Jurkat, Clone E6-1 (cell line): ENCODE measurements around the gene STARD10.
A peak's percentile ranks its signal among the peaks of the same experiment; 100 is the strongest.

ENCODE experiments used
- DNase-seq: peaks from one replicate; pipeline ENCODE4 v3.0.0-alpha.2; 2011; ENCODE audit warnings: low read depth, low spot score
- H3K4me3 ChIP-seq: 2 replicates; pipeline ENCODE4 v1.5.1; 2011; ENCODE audit warnings: mild to moderate bottlenecking, low read length, control low read depth, moderate library complexity

The STARD10 gene

DNA sequence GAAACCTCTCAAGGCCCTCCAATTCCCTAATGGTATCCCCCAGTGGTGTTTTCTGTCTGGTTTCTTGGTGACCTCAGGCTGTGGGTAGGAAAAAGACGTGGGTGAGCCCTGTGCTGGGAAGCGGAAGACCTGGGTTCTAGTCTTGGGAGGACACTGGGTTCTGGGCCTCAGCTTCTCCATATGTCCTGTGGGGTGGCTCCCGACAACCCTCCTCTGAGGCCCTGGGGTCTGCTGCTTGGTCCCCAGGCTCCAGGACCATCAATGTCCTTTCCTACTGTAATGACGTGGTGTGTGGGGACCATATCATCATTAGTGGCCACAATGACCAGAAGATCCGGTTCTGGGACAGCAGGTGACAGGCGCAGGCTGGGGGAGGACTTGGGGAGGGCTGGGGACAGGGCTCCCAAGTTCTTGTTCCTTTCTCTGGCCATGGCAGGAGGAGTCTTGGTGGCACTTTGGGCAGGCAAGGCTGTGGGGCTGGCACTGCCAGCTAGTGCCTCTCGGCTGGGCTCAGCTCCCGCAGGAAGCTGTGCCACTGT, 33.2 kb upstream of the STARD10 start:
- no peak for DNase-seq
- H3K4me3 ChIP-seq, result no peak overlapping the region

DNA sequence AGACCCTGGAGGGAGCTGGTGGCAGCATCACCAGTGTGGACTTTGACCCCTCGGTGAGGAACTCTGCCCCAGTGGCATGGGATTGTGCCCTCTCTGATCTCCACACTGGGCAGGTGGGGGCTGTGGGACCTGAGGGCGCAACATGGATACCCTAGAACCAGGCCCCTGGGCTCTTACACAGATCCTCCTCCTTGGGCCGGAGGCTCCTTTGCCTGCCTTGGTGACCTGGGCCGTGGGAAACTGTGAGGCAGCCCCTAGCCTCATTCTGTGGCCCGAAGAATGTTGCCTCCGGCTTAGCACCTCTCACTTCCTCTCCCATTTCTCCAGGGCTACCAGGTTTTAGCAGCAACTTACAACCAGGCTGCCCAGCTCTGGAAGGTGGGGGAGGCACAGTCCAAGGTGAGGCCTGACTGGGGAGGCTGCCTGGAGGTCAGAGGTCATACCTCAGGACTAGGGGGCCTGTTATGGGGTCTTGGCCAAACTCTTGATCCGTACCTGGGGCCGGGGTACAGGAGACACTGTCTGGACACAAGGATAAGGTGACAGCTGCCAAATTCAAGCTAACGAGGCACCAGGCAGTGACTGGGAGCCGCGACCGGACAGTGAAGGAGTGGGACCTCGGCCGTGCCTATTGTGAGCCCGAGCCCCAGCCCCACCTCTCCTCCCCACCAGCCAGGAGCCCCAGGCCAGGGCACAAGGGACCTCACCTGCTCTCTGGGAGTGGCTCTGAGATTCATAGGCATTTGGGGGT, 32.5 kb upstream of the STARD10 start:
- no peak overlapping the region for H3K4me3 ChIP-seq
- no peak for DNase-seq

DNA sequence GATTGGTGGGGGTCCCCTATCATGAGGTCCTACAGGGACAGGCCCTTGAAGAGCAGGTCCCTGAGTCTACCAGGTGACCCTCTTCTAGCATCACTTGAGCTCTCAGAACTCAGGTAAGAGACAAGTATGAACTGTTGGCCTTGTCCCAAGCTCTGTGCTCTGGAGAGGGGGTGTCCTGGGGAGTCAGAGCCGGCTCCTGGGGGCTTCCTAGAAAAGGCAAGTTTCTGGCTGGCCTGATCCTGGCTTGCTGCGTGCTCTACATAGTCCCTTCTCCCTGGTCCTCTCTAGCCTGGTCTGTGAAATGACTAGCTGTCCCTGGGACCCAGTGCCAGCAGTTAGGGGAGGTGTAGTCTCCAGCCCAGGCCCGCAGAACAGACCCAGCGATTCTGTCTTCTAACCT, 31.8 kb upstream of the STARD10 start:
- no peak for DNase-seq
- no peak overlapping the region for H3K4me3 ChIP-seq

DNA sequence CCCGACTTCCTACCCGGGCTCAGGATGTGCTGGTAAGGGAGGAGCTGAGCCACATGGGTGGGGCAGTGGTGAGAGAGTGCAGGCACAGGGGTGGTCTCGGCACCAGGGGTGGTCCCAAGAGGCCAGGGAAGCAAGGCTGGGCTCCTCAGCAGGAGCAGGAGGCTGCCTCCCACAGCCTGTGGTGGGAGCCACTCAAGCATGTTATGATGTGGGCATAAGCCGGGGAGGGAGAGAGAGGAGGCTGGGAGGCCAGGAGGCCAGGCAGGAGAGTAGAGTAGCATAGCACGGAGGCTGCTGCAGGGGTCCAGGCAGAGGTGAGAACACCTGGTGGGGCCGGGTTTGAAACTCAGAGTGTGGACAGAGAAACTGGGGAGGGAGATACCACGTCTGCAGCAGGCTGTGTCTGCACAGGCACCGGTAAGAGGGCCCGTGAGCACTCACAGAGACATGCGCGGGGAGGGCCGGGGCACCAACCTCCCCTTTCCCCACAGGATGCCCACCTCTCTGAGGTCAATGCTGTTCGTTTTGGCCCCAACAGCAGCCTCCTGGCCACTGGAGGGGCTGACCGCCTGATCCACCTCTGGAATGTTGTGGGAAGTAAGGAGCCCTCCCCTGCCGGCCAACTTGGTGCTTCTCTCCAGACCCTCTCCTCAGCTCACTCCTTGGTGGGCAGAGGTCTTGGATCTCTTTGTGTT, 31.1 kb upstream of the STARD10 start:
- H3K4me3 ChIP-seq, result no peak overlapping the region
- no peak for DNase-seq

DNA sequence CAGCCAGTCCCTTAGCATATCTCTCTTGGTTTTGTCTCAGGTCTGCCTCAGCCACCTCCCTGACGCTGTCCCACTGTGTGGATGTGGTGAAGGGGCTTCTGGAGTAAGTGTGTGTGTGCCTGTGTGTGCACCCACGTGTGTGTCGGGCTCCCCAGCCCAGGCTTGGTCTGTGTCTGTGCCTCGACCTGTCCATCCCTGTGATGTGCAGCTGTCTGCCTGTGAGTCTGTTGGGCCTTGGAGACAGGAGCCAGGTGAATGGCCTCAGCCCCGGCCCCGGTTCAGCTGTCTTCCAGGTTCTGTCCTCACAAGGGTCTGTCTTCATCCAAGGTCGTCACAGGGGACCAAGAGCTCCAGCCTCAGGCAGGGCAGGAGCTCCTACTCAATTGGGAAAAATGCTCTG, 30.2 kb upstream of the STARD10 start:
- H3K4me3 ChIP-seq, result no peak overlapping the region
- no peak for DNase-seq

DNA sequence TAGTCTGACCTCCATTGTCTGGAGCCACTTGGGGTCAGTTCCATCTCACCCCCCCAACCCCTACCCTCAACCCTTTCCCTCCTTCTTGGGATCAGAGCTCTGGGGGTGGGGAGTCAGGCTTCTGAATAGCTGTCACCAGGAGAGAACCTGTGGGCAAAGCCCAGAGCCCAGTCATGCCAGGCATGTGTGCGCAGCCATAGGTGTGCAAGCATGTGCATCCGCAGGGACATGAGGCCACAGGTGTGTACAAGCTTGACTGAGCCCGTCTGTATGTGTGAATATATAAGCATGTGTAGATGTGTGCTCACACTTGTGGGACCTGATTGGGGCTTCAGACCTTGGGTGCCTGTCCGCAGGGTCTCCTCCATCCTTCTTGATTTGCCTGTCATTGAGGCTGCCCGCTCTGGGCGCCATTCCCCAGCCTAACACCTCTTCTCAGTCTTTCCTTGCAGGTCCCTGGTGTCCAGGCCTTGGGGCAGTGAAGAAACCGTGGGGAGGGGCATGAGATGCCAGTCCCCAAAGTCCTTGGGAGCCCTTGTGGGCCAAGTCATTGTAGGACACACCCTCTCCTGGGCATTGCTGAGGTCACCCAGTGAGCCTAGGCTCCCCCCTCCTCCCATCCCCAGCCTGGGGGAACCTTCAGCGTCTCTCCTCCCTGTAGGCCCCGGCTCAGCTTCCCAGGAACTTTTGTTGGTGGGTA, 29.4 kb upstream of the STARD10 start:
- DNase-seq, result no peak
- H3K4me3 ChIP-seq, result no peak overlapping the region

DNA sequence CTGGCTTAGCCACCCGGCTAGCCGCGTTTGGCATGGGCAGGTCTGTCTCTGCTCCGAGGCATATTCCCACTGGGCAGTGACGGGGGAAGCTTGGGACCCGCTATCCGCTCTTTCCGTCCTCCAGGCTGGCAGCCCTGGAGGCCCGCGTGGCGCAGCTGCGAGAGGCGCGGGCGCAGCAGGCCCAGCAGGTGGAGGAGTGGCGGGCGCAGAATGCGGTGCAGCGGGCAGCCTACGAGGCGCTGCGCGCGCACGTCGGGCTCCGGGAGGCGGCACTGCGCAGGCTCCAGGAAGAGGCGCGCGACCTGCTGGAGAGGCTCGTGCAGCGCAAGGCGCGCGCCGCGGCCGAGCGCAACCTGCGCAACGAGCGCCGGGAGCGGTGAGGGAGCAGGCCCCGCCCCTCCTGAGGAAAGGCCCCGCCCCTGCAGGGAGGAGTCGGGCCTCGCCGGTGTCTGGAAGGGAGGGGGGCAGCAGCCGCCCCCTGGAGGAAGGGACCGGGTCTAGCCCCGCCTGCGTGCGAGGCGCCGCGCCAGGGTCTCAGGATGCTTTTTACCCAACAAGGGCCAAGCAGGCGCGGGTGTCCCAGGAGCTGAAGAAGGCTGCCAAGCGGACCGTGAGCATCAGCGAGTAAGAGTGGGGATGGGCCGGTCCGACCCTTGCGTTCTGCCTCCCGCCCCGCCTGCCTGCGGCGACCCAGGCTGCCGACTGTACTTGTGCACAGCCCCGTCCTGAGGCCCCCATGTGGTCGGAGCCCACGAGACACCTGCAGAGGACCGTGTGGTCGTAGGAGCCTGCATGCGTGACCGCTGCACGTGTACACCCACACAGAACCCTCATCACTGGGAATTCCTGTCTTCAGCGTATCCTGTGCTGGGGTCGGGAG, 28.3 kb upstream of the STARD10 start:
- DNase-seq, result no peak
- H3K4me3 ChIP-seq, result no peak overlapping the region

DNA sequence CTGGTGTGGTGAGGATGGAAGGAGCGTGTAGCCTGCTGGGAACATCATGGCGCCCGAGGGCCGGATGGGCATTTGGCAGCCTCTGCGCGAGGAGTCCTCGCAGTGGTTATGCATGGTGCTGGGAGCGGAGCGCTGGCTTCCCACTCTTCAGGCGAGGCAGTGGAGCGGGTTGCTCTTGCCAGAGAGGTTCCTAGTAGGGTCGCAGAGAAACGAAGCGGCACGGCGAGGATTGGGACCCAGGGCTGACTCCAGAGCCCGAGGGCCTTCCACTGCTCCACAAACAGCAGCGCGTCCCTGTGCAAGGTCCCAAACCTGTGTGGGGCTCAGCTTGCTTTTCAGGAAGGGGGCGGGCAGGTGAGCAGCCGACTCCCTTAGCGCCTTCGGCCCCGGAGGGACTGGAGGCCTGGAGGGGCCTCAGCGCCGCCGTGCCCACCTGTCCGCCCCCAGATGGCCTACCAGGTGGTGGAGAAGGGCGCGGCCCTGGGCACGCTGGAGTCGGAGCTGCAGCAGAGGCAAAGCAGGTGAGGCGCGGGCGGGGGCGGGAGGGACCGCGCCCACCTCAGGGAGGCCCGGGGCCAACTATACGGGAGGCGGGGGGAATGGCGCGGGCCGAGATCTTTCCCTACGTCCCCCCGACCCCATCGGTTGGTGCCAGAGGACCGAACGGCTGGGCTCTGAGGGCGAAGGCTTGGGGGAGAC, 27.5 kb upstream of the STARD10 start:
- no peak for DNase-seq

DNA sequence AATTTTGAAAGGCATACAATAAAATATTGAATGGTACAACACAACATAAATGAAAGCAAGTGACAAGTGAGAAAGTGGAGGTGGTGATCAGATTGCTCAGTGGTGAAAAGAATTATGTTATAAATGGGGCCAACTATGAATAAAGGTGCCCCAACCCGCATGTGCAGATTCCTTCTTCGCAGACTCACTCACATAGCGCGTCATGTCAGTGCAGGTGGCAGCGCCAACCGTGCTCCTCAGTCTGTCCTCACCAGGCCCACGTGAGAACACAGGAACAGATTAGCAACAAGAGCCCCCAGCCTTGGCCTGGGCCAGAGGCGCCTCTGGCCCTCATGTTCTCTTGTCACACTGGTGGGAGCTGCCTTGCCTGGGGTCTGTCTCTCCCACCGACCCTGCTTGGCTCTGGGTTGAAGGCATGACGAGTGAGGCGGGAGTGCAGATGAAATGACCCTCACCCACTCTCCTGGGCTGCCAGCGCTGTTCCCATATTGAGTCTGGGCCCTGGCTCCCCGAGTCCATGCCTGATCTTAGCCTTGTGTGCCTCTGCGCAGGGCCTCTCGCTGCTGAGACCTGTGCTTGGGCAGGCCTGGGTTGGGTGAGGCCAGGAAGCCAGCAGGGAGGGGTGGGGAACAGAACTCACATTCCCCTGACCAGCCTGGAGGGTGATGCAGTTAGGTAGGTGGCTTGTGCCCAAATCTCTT, 26.7 kb upstream of the STARD10 start:
- no peak overlapping the region for H3K4me3 ChIP-seq

More for the DNA sequence above, 27.5 kb upstream of the STARD10 start:
- no peak overlapping the region for H3K4me3 ChIP-seq

DNA sequence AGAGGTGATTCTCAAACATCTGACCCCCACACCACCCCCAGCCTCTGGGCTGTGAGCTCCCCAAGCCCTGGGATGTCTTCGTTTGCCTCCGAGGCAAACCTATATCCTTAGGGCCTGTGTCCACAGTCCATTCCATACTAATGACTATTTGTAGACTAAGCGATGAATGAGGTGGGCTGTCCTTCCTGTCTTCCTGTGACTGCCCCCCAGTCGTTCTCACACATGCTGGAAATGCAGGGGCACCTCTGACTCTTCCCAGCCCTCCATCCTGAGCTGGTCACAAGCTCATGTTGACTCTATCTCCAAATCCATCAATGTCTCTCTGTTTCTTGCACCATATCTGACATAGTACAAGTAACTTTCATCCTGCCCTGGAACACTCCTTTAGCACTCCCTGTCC, 25.1 kb upstream of the STARD10 start:
- DNase-seq, result no peak
- no peak overlapping the region for H3K4me3 ChIP-seq

More for the DNA sequence above, 26.7 kb upstream of the STARD10 start:
- no peak for DNase-seq

DNA sequence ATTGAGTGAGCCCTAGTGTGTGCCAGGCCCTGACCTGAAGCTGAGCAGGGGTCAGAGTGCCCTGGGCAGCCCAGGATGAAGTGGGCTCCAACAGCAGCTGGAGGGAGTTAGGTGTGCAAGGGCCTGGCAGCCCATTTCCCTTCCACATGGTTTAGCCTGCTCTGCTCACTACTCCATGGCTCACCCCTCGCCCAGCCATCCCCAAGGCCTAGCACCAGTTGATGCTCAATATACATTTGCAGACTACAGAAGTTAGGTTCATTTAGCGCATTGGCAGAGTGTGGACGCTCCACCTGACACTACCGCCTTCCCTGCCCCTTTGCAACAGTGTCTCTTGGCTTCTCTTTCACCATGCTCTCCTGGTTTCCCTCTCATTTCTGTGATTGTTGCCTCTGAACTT, 24.1 kb upstream of the STARD10 start:
- DNase-seq, result no peak
- no peak overlapping the region for H3K4me3 ChIP-seq

DNA sequence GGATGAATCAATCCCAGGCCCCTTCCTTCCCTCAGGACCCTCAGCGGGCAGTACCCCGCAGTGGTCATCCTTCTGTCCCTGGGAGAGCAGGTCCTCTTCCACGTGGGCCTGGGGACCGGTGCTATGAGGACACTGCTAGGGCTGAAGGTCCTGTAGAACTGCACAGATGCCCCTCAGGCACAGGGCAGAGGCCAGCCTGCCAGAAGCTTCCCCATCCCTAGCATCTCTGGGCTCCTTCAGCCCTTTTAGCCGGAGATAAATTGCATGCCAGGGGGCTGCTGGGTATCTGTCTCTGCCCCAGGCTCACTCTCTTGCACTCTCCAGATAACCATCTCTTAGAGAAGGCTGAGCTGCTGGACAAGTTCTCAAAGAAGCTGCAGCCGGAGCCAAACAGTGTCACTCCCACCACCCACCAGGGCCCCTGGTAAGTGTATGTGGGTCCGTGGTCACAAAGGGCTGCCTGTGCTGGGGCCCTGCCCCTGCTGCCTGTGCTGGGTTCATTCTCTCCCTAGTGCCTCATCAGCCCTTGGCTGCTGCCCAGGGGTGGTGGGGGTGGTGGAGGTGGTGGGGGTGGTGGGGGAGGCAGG, 22.6 kb upstream of the STARD10 start:
- DNase-seq, result no peak
- peak overlapping the region; percentile 94 for H3K4me3 ChIP-seq

DNA sequence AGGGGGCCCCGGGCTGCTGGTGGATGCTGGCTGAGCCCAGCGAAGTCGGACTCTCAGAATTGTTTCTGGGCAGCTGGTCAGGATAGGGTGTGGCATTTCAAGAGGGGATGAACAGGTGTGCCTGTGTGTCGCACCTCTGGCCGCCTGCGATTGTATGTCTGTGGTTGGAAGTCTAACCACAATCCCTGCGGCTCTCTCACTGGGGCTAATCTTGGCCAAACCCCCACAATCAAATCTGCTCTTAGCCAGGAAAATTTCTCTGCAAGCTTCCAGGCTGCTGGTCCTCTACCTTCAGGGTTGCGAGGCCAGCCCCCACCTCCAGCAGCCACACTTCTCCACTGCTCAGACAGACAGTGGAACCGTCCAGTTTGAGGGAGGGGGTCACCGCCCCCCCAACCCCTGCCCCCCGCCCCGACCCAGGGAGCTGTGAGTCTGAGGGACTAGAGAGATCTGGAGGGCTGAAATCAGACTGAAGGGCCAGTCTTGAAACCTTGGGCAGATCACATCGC, 21.3 kb upstream of the STARD10 start:
- no peak for DNase-seq

DNA sequence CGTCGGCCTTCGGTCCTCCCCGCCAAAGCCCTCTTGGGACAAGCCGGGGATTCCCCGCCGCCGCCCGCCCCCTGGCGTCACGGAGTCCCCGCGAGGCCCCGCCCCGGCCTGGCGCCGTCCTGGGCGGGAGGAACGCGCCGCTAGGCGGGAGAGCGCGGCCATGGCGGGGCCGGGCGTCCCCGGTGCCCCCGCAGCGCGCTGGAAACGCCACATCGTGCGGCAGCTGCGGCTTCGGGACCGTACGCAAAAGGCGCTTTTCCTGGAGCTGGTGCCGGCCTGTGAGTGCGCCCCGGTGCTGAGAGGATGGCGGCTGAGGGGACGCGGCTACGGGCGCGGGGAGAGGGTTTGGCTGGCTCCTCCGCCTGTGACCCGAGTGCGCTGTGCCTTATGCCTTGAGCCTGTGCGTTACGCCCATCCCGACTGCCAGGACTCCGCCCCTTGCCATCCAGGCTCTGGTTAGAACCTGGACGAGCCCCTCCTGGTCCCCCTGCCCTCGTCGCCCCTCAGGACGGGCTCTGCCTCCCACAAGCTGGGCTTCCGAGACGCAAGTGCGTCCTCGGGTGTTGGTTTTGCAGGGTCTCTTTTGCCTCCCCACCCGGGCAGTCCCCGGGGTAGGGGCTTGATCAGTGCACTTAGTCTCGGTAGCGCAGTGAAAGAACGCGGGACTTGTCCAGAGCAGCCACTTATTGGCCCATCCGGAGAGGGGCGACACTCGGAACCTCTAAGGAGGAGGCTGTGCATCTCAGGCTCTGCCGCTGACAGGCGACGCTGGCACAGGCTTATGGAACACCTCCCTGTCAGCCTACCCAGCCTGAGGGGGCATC, 20.7 kb upstream of the STARD10 start, which contains the start of gene ATG16L2:
Gene ATG16L2 (plus strand): TSS at position 126 of the 824 bp plus-strand sequence. CDS start 35 bp downstream, at position 161.
- peak; percentile 62 for DNase-seq
- peak within 1 kb of the TSS; percentile 94 for H3K4me3 ChIP-seq

More for the DNA sequence above, 21.3 kb upstream of the STARD10 start:
- H3K4me3 ChIP-seq, result peak overlapping the region; percentile 94

DNA sequence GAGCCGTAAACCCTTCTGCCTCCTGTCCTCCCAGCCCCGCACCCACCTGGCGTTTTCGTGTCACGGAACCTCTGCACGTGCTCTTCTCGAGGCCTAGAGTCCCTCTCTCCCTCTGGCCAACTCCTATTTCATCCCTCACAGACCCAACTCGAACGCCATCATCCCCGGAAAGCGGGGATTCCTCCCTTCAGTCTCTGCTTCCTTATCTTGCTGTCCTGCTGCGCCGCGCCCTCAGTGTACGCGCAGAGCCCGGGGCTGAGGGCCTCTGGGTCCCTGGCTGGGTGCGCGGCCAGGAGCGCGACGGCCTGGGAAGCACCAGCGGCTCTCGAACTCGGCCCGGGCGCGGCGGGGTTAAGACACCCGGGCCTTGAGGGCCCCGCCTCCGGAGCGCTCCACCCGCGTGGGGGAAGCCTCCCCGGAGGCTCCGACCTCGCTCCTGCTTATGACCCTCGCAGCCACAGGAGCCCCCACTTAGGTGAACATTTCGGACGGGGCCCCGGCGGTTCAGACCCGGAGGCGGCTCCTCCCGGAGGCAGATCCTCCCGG, 20.0 kb upstream of the STARD10 start:
- peak; percentile 51 for DNase-seq

More for the DNA sequence above, 20.0 kb upstream of the STARD10 start:
- H3K4me3 ChIP-seq, result peak overlapping the region; percentile 94
